Measurements from ENCODE around the gene PLK5.

Gene PLK5

GRCh38 chr19:1570836-1571235 lies 47.0 kb downstream of the PLK5 start:
- TF ChIP-seq CTCF (conservative IDR thresholded peaks at IDR 0.05; ENCODE audit: low read depth), result no peak
- CTCF ChIA-PET, result no interaction called here
- POLR2A ChIA-PET (ENCODE audit: low non-redundant PET), result no interaction called here
- DNase-seq (ENCODE audit: low spot score), result no peak
- H3K27ac ChIP-seq, result no peak overlapping the region

- ChIA-PET CTCF (no interaction called here), POLR2A (ENCODE audit: low non-redundant PET) (no interaction called here)
- TF ChIP-seq CTCF (conservative IDR thresholded peaks at IDR 0.05; ENCODE audit: low read depth), result no peak
- DNase-seq (ENCODE audit: low spot score), result no peak
- H3K27ac ChIP-seq, result no peak overlapping the region
Measured at GRCh38 chr19:1571358-1571757, 47.5 kb downstream of the PLK5 start.

GRCh38 chr19:1572795-1573194 lies 48.9 kb downstream of the PLK5 start:
- no peak for TF ChIP-seq CTCF (conservative IDR thresholded peaks at IDR 0.05; ENCODE audit: low read depth)
- CTCF ChIA-PET, result no interaction called here
- DNase-seq (ENCODE audit: low spot score), result no peak
- POLR2A ChIA-PET (ENCODE audit: low non-redundant PET), result no interaction called here
- H3K27ac ChIP-seq, result peak overlapping the region; percentile 11; the same call in 1 of the 2 replicates

- TF ChIP-seq CTCF (conservative IDR thresholded peaks at IDR 0.05; ENCODE audit: low read depth), result no peak
- CTCF ChIA-PET, result interaction anchor here (1.6 kb wide), 1 partner anchor 28 kb away, joined by 4 read pairs; no protein-coding TSS in a partner anchor
- no peak overlapping the region for H3K27ac ChIP-seq
Measured at GRCh38 chr19:1574354-1575136, 50.7 kb downstream of the PLK5 start.

GRCh38 chr19:1575323-1576241 lies 51.7 kb downstream of the PLK5 start:
- ChIA-PET CTCF (interaction anchor here (0.7 to 1.6 kb wide), 2 partner anchors 14 to 29 kb away, joined by 3 to 4 read pairs; no protein-coding TSS in a partner anchor), POLR2A (ENCODE audit: low non-redundant PET) (no interaction called here)
- no peak for DNase-seq (ENCODE audit: low spot score)
- no peak for TF ChIP-seq CTCF (conservative IDR thresholded peaks at IDR 0.05; ENCODE audit: low read depth)
- peak overlapping the region; percentile 31 for H3K27ac ChIP-seq

More at GRCh38 chr19:1574354-1575136, 50.7 kb downstream of the PLK5 start:
- POLR2A ChIA-PET (ENCODE audit: low non-redundant PET), result no interaction called here
- DNase-seq (ENCODE audit: low spot score), result no peak

All from RWPE1 (cell line).